HEK293 (cell line): ENCODE results near the gene KCNMB2.

Experiments used
- CTCF ChIA-PET: fragments of 350-600 bp; formaldehyde crosslinking; extraction: SDS; loops from one replicate; lab custom pipeline; 2021; ENCODE audit warnings: antibody characterized with exemption; lab: Yijun Ruan, JAX
- POLR2A ChIA-PET: fragments of 300-600 bp; formaldehyde crosslinking; extraction: SDS; loops from one replicate; lab custom pipeline; 2020; ENCODE audit warnings: antibody characterized with exemption, inconsistent platforms; lab: Yijun Ruan, JAX
- H3K27ac ChIP-seq: fragments of 200-500 bp; sonication (Bioruptor generic); 2 replicates; pipeline ENCODE4 v1.5.1; 2014; ENCODE audit warnings: low read depth, low read length, control low read depth, inconsistent platforms; ENCODE audit errors: extremely low read depth
- H3K36me3 ChIP-seq, 2 experiments: fragments of 200-500 bp in 1 of 2; sonication (Bioruptor generic) in 1 of 2; 1 replicate in 1 of 2; 2 replicates in 1 of 2; pipeline ENCODE4 v1.5.1; 2014 to 2017; ENCODE audit warnings: inconsistent platforms in 2 of 2, low read length in 2 of 2; ENCODE audit not compliant: control insufficient read depth in 2 of 2, insufficient read depth in 1 of 2
- H3K4me1 ChIP-seq: fragments of 200-500 bp; sonication (Bioruptor generic); 2 replicates; pipeline ENCODE4 v1.5.1; 2014; ENCODE audit warnings: mild to moderate bottlenecking, low read length, inconsistent platforms; ENCODE audit not compliant: control insufficient read depth, insufficient read depth
- H3K4me3 ChIP-seq: 2 replicates; pipeline ENCODE4 v1.5.1; 2011; ENCODE audit warnings: low read depth, mild to moderate bottlenecking, control low read depth, low read length, moderate library complexity
- H3K9me3 ChIP-seq: fragments of 200-500 bp; sonication (Bioruptor generic); 2 replicates; pipeline ENCODE4 v1.5.1; 2014; ENCODE audit warnings: low read depth, low read length, inconsistent platforms; ENCODE audit not compliant: control insufficient read depth, insufficient read depth
- AEBP2 ChIP-seq: fragments of 450-650 bp; formaldehyde crosslinking; IDR thresholded peaks from 2 replicates; pipeline ENCODE4 v1.5.1; 2016; ENCODE audit warnings: missing biosample characterization, missing genetic modification characterization, borderline replicate concordance
- FEZF1 ChIP-seq: fragments of 450-650 bp; formaldehyde crosslinking; IDR thresholded peaks from 2 replicates; pipeline ENCODE4 v1.5.1; 2016; ENCODE audit warnings: missing biosample characterization, missing genetic modification characterization
- HIC1 ChIP-seq: fragments of 450-650 bp; formaldehyde crosslinking; IDR thresholded peaks from 2 replicates; pipeline ENCODE4 v1.5.1; 2016; ENCODE audit warnings: missing biosample characterization, missing genetic modification characterization
- HOXD13 ChIP-seq: sonication (generic); formaldehyde crosslinking; IDR thresholded peaks from 2 replicates; pipeline ENCODE4 v1.8.0; 2022; ENCODE audit warnings: missing genetic modification reagents, borderline replicate concordance
- MEIS1 ChIP-seq: sonication (generic); formaldehyde crosslinking; IDR thresholded peaks from 2 replicates; pipeline ENCODE4 v1.8.1; 2022; ENCODE audit warnings: missing genetic modification reagents, mild to moderate bottlenecking, borderline replicate concordance
- RBAK ChIP-seq: fragments of 450-650 bp; formaldehyde crosslinking; IDR thresholded peaks from 2 replicates; pipeline ENCODE4 v1.5.1; 2016; ENCODE audit warnings: missing biosample characterization, missing genetic modification characterization
- REST ChIP-seq: fragments of 450-650 bp; formaldehyde crosslinking; IDR thresholded peaks from 2 replicates; pipeline ENCODE4 v1.5.1; 2016; ENCODE audit warnings: missing biosample characterization, missing genetic modification characterization
- SCRT1 ChIP-seq: fragments of 450-650 bp; formaldehyde crosslinking; IDR thresholded peaks from 2 replicates; pipeline ENCODE4 v1.5.1; 2016; ENCODE audit warnings: missing biosample characterization, missing genetic modification characterization, borderline replicate concordance
- ZNF132 ChIP-seq: fragments of 450-650 bp; formaldehyde crosslinking; IDR thresholded peaks from 2 replicates; pipeline ENCODE4 v1.5.1; 2017; ENCODE audit warnings: missing biosample characterization, missing genetic modification characterization, borderline replicate concordance
- ZNF24 ChIP-seq: fragments of 450-650 bp; formaldehyde crosslinking; IDR thresholded peaks from 2 replicates; pipeline ENCODE4 v1.5.1; 2016; ENCODE audit warnings: missing biosample characterization, missing genetic modification characterization
- ZNF248 ChIP-seq: fragments of 450-650 bp; formaldehyde crosslinking; IDR thresholded peaks from 2 replicates; pipeline ENCODE4 v1.5.1; 2017; ENCODE audit warnings: missing biosample characterization, missing genetic modification characterization
- ZNF274 ChIP-seq, 2 experiments: fragments of 200-500 bp in 1 of 2; fragments of 450-650 bp in 1 of 2; sonication (Bioruptor generic) in 1 of 2; formaldehyde crosslinking in 1 of 2; IDR thresholded peaks; 2 replicates each; pipeline versions ENCODE4 v1.5.1 to v1.6.1; 2014 to 2016; ENCODE audit warnings: borderline replicate concordance in 1 of 2, inconsistent platforms in 1 of 2, low read length in 1 of 2, missing biosample characterization in 1 of 2, missing genetic modification characterization in 1 of 2
- ZNF335 ChIP-seq: fragments of 450-650 bp; formaldehyde crosslinking; conservative IDR thresholded peaks from 2 replicates; pipeline ENCODE4 v1.5.1; 2016; ENCODE audit warnings: missing biosample characterization, missing genetic modification characterization
- ZNF354C ChIP-seq: fragments of 450-650 bp; formaldehyde crosslinking; IDR thresholded peaks from 2 replicates; pipeline ENCODE4 v1.5.1; 2016; ENCODE audit warnings: missing biosample characterization, missing genetic modification characterization, low read depth, borderline replicate concordance
- ZNF510 ChIP-seq: fragments of 450-650 bp; formaldehyde crosslinking; IDR thresholded peaks from 2 replicates; pipeline ENCODE4 v1.5.1; 2018; ENCODE audit warnings: mild to moderate bottlenecking, missing genetic modification characterization, missing biosample characterization; ENCODE audit not compliant: insufficient replicate concordance
- ZNF600 ChIP-seq: fragments of 450-650 bp; formaldehyde crosslinking; IDR thresholded peaks from 2 replicates; pipeline ENCODE4 v1.5.1; 2016; ENCODE audit warnings: missing biosample characterization, missing genetic modification characterization
- ZNF629 ChIP-seq: fragments of 450-650 bp; formaldehyde crosslinking; IDR thresholded peaks from 2 replicates; pipeline ENCODE4 v1.5.1; 2017; ENCODE audit warnings: missing biosample characterization, missing genetic modification characterization
- ZNF791 ChIP-seq: fragments of 450-650 bp; formaldehyde crosslinking; IDR thresholded peaks from 2 replicates; pipeline ENCODE4 v1.5.1; 2016; ENCODE audit warnings: missing biosample characterization, missing genetic modification characterization
- ZSCAN23 ChIP-seq: fragments of 450-650 bp; formaldehyde crosslinking; IDR thresholded peaks from 2 replicates; pipeline ENCODE4 v1.5.1; 2016; ENCODE audit warnings: missing biosample characterization, missing genetic modification characterization
- ZSCAN4 ChIP-seq: fragments of 450-650 bp; formaldehyde crosslinking; IDR thresholded peaks from 2 replicates; pipeline ENCODE4 v1.5.1; 2017; ENCODE audit warnings: missing biosample characterization, missing genetic modification characterization

KCNMB2 gene

GRCh38 chr3:178711753-178712152 is 175.5 kb downstream of the KCNMB2 start:
- no peak for TF ChIP-seq SCRT1 (tag by site-specific recombination)
- no peak for TF ChIP-seq RBAK
- no peak for TF ChIP-seq ZSCAN4 (tag by site-specific recombination)
- no peak for TF ChIP-seq MEIS1 (CRISPR knock-in tag)
- no peak for TF ChIP-seq HIC1 (tag by site-specific recombination)
- no peak for TF ChIP-seq AEBP2 (tag by site-specific recombination)
- TF ChIP-seq ZNF274 (IDR thresholded peaks at IDR 0.05; ENCODE audit: low read length): no peak
- TF ChIP-seq ZNF274 (tag by site-specific recombination; IDR thresholded peaks at IDR 0.05; ENCODE audit: borderline replicate concordance): no peak
- TF ChIP-seq ZNF791: no peak
- TF ChIP-seq ZNF24 (tag by site-specific recombination): no peak
- TF ChIP-seq ZNF600 (tag by site-specific recombination): no peak
- TF ChIP-seq ZNF629 (tag by site-specific recombination): no peak
- no peak for TF ChIP-seq ZNF132 (tag by site-specific recombination)
- no peak for TF ChIP-seq FEZF1 (tag by site-specific recombination)
- TF ChIP-seq HOXD13 (CRISPR knock-in tag): no peak
- POLR2A ChIA-PET: no interaction called here
- H3K9me3 ChIP-seq: no peaks in the 10 kb centered on the region
- no peaks in the 10 kb centered on the region for H3K4me1 ChIP-seq
- H3K4me3 ChIP-seq: no peak overlapping the region
- no peak overlapping the region for H3K27ac ChIP-seq
- CTCF ChIA-PET: no interaction called here
- no peaks in the 10 kb centered on the region for H3K36me3 ChIP-seq

GRCh38 chr3:178712247-178712646 is 176.0 kb downstream of the KCNMB2 start:
- CTCF ChIA-PET: no interaction called here
- no peak overlapping the region for H3K27ac ChIP-seq

GRCh38 chr3:178714925-178715832 is 178.9 kb downstream of the KCNMB2 start:
- Histone ChIP-seq H3K4me1 (no peaks in the 10 kb centered on the region), H3K9me3 (no peaks in the 10 kb centered on the region), H3K27ac (no peak overlapping the region), H3K4me3 (no peak overlapping the region), H3K36me3 (no peaks in the 10 kb centered on the region)
- CTCF ChIA-PET: interaction anchor here (0.6 to 0.7 kb wide), 2 partner anchors 24 to 35 kb away, joined by 3 read pairs; no protein-coding TSS in a partner anchor
- POLR2A ChIA-PET: no interaction called here
- no peak for TF ChIP-seq ZNF248 (tag by site-specific recombination)
- TF ChIP-seq ZSCAN23 (tag by site-specific recombination): no peak
- no peak for TF ChIP-seq REST (tag by site-specific recombination)
- TF ChIP-seq ZNF335: peak; percentile 22; the same call in 1 of the 2 replicates
- TF ChIP-seq ZNF354C (tag by site-specific recombination): no peak

More at GRCh38 chr3:178712247-178712646, 176.0 kb downstream of the KCNMB2 start:
- POLR2A ChIA-PET: no interaction called here
- Histone ChIP-seq H3K4me1 (no peaks in the 10 kb centered on the region), H3K9me3 (no peaks in the 10 kb centered on the region), H3K4me3 (no peak overlapping the region), H3K36me3 (no peaks in the 10 kb centered on the region)
- TF ChIP-seq ZNF510 (tag by site-specific recombination): no peak
